ENCODE data around the gene EIF2S2. TPM values are rescaled to one million over a fixed set of nuclear protein-coding genes. Genes with fewer than 3 reads are reported as not detected.

Gene EIF2S2
- total RNA-seq, 1 donor from 2014 or later, result 152 TPM

GRCh38 chr20:34078540-34078939, 33.5 kb downstream of the EIF2S2 start:
- Mint-ChIP-seq H3K36me3 (ENCODE audit: low read depth) (peaks cover 36% of the 10 kb centered on the region), H3K4me1 (ENCODE audit: low read depth) (peaks cover 16% of the 10 kb centered on the region), H3K27ac (ENCODE audit: unreplicated experiment) (no peak overlapping the region), H3K27me3 (ENCODE audit: low read depth) (no peaks in the 10 kb centered on the region), H3K4me3 (ENCODE audit: unreplicated experiment) (no peak overlapping the region), H3K9me3 (ENCODE audit: low read depth) (no peaks in the 10 kb centered on the region)
- TF ChIP-seq, protein P1, sequence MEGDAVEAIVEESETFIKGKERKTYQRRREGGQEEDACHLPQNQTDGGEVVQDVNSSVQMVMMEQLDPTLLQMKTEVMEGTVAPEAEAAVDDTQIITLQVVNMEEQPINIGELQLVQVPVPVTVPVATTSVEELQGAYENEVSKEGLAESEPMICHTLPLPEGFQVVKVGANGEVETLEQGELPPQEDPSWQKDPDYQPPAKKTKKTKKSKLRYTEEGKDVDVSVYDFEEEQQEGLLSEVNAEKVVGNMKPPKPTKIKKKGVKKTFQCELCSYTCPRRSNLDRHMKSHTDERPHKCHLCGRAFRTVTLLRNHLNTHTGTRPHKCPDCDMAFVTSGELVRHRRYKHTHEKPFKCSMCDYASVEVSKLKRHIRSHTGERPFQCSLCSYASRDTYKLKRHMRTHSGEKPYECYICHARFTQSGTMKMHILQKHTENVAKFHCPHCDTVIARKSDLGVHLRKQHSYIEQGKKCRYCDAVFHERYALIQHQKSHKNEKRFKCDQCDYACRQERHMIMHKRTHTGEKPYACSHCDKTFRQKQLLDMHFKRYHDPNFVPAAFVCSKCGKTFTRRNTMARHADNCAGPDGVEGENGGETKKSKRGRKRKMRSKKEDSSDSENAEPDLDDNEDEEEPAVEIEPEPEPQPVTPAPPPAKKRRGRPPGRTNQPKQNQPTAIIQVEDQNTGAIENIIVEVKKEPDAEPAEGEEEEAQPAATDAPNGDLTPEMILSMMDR (IDR thresholded peaks at IDR 0.05), result no peak
- no peak for DNase-seq (ENCODE audit: low spot score)

GRCh38 chr20:34076952-34077351, 35.1 kb downstream of the EIF2S2 start:
- Mint-ChIP-seq H3K36me3 (ENCODE audit: low read depth) (peaks cover 39% of the 10 kb centered on the region), H3K9me3 (ENCODE audit: low read depth) (no peaks in the 10 kb centered on the region), H3K4me1 (ENCODE audit: low read depth) (peaks cover 6% of the 10 kb centered on the region), H3K4me3 (ENCODE audit: unreplicated experiment) (no peak overlapping the region), H3K27me3 (ENCODE audit: low read depth) (no peaks in the 10 kb centered on the region), H3K27ac (ENCODE audit: unreplicated experiment) (no peak overlapping the region)
- TF ChIP-seq, protein P1 (IDR thresholded peaks at IDR 0.05), result no peak
- no peak for DNase-seq (ENCODE audit: low spot score)

DNA sequence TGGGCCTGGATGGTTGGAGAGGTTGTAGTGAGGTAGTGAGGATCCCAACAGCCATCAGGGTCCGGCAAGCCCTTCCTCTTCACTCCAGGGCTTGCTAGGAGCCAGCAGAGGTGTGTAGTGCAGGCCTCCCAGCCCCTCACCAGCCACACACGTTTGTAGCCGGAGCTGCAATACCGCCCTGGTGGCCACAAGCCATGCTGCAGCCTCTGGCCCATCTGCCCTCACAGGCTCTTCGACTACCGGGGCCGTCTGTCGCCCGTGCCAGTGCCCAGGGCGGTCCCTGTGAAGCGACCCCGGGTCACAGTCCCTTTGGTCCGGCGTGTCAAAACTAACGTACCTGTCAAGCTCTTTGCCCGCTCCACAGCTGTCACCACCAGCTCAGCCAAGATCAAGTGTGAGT, 36.4 kb downstream of the EIF2S2 start:
- Mint-ChIP-seq H3K4me1 (ENCODE audit: low read depth) (peaks cover 6% of the 10 kb centered on the region), H3K27me3 (ENCODE audit: low read depth) (no peaks in the 10 kb centered on the region), H3K4me3 (ENCODE audit: unreplicated experiment) (no peak overlapping the region), H3K9me3 (ENCODE audit: low read depth) (no peaks in the 10 kb centered on the region), H3K27ac (ENCODE audit: unreplicated experiment) (no peak overlapping the region), H3K36me3 (ENCODE audit: low read depth) (peaks cover 30% of the 10 kb centered on the region)
- DNase-seq (ENCODE audit: low spot score), result no peak
- TF ChIP-seq, protein P1 (IDR thresholded peaks at IDR 0.05), result peak; percentile 21

DNA sequence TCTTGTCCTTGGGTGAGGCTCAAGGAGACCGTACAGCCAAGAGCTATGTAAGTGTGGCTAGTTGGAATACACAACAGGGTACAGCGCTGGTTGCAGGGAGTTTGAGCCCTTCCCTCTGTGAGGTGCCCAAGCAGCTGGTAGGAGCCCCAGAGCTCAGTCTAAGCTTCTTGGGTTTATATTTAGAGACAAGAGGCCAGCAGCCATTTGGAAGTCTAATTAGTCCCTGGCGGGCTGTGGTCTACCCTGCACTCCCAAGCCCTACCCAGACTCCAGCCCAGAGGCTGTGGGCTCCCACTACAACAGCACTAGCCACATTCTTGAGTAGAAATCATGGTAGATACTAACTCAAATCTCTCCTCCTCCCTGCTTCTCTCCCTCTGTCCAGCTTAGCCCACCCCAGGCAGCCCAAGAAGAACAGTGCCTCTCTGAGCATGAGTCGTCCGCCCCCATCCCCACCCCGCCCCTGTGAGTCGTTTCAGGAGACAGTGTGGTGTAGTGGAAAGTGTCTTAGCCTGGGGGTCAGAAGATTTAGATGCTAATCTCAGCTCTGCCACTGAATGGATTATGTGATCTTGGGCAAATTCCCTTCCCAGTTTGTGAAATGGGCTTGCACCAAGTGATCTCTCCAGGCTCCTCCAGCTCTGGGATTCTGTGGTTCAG, 37.8 kb downstream of the EIF2S2 start:
- Mint-ChIP-seq H3K4me1 (ENCODE audit: low read depth) (peaks cover 14% of the 10 kb centered on the region), H3K4me3 (ENCODE audit: unreplicated experiment) (no peak overlapping the region), H3K9me3 (ENCODE audit: low read depth) (no peaks in the 10 kb centered on the region), H3K36me3 (ENCODE audit: low read depth) (peaks cover 23% of the 10 kb centered on the region), H3K27me3 (ENCODE audit: low read depth) (no peaks in the 10 kb centered on the region), H3K27ac (ENCODE audit: unreplicated experiment) (peak overlapping the region; percentile 45)
- DNase-seq (ENCODE audit: low spot score), result no peak
- TF ChIP-seq, protein P1 (IDR thresholded peaks at IDR 0.05), result no peak

GRCh38 chr20:34072778-34073177, 39.3 kb downstream of the EIF2S2 start:
- Mint-ChIP-seq H3K27me3 (ENCODE audit: low read depth) (no peaks in the 10 kb centered on the region), H3K27ac (ENCODE audit: unreplicated experiment) (no peak overlapping the region), H3K4me3 (ENCODE audit: unreplicated experiment) (no peak overlapping the region), H3K36me3 (ENCODE audit: low read depth) (peaks cover 16% of the 10 kb centered on the region), H3K4me1 (ENCODE audit: low read depth) (peaks cover 17% of the 10 kb centered on the region), H3K9me3 (ENCODE audit: low read depth) (no peaks in the 10 kb centered on the region)
- DNase-seq (ENCODE audit: low spot score), result no peak
- TF ChIP-seq, protein P1 (IDR thresholded peaks at IDR 0.05), result no peak

Measured in chondrocyte (in vitro differentiated cells).